ENCODE data around the gene GMCL2. TPM values are rescaled to one million over a fixed set of nuclear protein-coding genes. Genes with fewer than 3 reads are reported as not detected.
A peak's percentile ranks its signal among the peaks of the same experiment; 100 is the strongest.

GMCL2 gene
- total and polyA plus RNA-seq, 9 of the 15 experiments (the other 6 are each of a cell fraction or from before 2014, with no cell fraction given): 0.04 TPM; not detected in 8

DNA sequence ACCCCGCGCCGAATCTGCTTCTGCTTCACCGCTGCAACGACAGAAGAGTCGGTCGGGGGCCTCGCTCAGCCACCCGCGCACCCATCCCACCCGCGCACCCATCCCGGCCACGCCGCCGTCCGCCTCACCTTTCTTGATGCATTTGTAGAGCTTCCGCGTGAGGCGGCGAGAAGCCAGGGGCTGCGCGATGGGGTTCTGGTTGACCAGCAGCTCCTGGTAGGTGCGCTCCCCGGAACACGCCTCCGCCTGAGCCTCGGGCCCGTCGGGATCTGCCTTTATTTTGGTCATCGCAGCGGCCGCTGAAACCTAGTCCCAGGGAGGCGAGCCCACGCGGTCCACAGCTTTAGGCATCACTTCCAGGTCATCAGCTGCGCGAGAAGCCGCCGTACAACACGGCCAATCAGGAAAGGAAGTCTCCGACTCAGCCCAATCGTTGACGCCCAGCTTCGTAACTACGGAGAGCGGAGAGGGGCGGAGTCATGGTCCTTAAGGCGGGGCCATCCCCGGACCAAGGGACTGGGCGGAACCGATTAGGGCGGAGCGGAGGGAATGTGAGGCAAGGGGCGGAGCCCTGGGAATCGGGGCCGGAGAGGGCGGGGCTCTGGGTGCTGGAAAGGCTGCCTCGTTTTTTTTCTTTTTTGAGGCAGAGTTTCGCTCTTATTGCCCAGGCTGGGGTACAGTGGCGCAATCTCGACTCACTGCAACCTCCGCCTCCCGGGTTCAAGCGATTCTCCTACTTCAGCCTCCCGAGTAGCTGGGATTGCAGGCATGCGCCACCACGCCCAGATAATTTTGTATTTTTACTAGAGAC lies 33.4 kb downstream of the GMCL2 start, which contains the start of gene NHP2 (continued):
- TF ChIP-seq, protein P1, sequence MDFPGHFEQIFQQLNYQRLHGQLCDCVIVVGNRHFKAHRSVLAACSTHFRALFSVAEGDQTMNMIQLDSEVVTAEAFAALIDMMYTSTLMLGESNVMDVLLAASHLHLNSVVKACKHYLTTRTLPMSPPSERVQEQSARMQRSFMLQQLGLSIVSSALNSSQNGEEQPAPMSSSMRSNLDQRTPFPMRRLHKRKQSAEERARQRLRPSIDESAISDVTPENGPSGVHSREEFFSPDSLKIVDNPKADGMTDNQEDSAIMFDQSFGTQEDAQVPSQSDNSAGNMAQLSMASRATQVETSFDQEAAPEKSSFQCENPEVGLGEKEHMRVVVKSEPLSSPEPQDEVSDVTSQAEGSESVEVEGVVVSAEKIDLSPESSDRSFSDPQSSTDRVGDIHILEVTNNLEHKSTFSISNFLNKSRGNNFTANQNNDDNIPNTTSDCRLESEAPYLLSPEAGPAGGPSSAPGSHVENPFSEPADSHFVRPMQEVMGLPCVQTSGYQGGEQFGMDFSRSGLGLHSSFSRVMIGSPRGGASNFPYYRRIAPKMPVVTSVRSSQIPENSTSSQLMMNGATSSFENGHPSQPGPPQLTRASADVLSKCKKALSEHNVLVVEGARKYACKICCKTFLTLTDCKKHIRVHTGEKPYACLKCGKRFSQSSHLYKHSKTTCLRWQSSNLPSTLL (IDR thresholded peaks at IDR 0.05): no peak
- TF ChIP-seq ZNF224 (CRISPR knock-in tag; IDR thresholded peaks at IDR 0.05): no peak
- no peak for TF ChIP-seq ZNF717 (CRISPR knock-in tag; IDR thresholded peaks at IDR 0.05)
- TF ChIP-seq PCBP1 (IDR thresholded peaks at IDR 0.05; ENCODE audit: low read depth, low read length, poor library complexity, severe bottlenecking): no peak
- TF ChIP-seq NFIC (IDR thresholded peaks at IDR 0.05): no peak
- peak; percentile 24; the same call in 1 of the 2 replicates for TF ChIP-seq GMEB1 (CRISPR knock-in tag; IDR thresholded peaks at IDR 0.05)
- TF ChIP-seq PYGO2 (tag; IDR thresholded peaks at IDR 0.05): no peak
- TF ChIP-seq BCOR (IDR thresholded peaks at IDR 0.05): no peak
- TF ChIP-seq KDM5B (IDR thresholded peaks at IDR 0.05; ENCODE audit: insufficient replicate concordance, low read depth, low read length): peak; percentile 56
- no peak for TF ChIP-seq RBM15 (IDR thresholded peaks at IDR 0.05; ENCODE audit: insufficient read depth, low read length)
- TF ChIP-seq, protein P2, sequence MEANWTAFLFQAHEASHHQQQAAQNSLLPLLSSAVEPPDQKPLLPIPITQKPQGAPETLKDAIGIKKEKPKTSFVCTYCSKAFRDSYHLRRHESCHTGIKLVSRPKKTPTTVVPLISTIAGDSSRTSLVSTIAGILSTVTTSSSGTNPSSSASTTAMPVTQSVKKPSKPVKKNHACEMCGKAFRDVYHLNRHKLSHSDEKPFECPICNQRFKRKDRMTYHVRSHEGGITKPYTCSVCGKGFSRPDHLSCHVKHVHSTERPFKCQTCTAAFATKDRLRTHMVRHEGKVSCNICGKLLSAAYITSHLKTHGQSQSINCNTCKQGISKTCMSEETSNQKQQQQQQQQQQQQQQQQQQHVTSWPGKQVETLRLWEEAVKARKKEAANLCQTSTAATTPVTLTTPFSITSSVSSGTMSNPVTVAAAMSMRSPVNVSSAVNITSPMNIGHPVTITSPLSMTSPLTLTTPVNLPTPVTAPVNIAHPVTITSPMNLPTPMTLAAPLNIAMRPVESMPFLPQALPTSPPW (CRISPR knock-in tag; IDR thresholded peaks at IDR 0.05): peak; percentile 89
- TF ChIP-seq RNF219 (CRISPR knock-in tag; IDR thresholded peaks at IDR 0.05): no peak
- TF ChIP-seq, protein P3, sequence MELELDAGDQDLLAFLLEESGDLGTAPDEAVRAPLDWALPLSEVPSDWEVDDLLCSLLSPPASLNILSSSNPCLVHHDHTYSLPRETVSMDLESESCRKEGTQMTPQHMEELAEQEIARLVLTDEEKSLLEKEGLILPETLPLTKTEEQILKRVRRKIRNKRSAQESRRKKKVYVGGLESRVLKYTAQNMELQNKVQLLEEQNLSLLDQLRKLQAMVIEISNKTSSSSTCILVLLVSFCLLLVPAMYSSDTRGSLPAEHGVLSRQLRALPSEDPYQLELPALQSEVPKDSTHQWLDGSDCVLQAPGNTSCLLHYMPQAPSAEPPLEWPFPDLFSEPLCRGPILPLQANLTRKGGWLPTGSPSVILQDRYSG (tag; conservative IDR thresholded peaks at IDR 0.05; ENCODE audit: low read depth): no peak
- no peak for TF ChIP-seq ZNF121 (CRISPR knock-in tag; conservative IDR thresholded peaks at IDR 0.05)
- TF ChIP-seq SMARCC2 (IDR thresholded peaks at IDR 0.05; ENCODE audit: low read depth): no peak
- no peak for TF ChIP-seq SRSF3 (IDR thresholded peaks at IDR 0.05; ENCODE audit: insufficient read depth, low read length)
- no peak for TF ChIP-seq TCF15 (CRISPR knock-in tag; IDR thresholded peaks at IDR 0.05)
- no peak for TF ChIP-seq SIX5 (IDR thresholded peaks at IDR 0.05; ENCODE audit: borderline replicate concordance in 1 of 2, insufficient read depth in 1 of 2, low read depth in 1 of 2, low read length in 2 of 2)

Data from K562 (cell line).